ENCODE data around the gene KCNMB2.

The KCNMB2 gene

DNA sequence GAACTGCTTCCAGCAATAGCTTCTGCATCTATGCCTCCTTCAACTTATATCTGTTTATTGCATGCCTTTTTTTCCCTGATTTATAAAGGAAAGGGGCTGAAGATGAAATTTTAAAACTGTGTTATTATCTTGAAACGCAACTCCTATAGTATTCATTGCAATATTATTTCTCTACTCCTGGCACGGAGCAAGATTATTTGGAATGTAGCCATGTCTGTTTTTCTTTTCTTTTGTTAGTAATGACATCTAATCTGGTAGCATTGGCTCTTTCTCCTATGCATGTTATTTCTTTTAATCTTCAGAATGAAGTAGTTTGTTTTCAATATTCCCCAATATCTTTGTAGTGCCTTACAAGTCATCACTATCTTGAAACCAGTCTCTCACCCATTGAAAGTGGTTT, 33.6 kb downstream of the KCNMB2 start:
- H3K4me1 ChIP-seq (ENCODE audit: control insufficient read depth, insufficient read depth, low read length), result peaks cover 6% of the 10 kb centered on the region; the same call in 1 of the 2 replicates
- no peaks in the 10 kb centered on the region for H3K27me3 ChIP-seq (ENCODE audit: control insufficient read depth, insufficient read depth, low read length)
- H3K36me3 ChIP-seq (ENCODE audit: control insufficient read depth, insufficient read depth, low read length), result no peaks in the 10 kb centered on the region
- no peaks in the 10 kb centered on the region for H3K9me3 ChIP-seq (ENCODE audit: control insufficient read depth, insufficient read depth, low read length)
- no peak overlapping the region for H3K27ac ChIP-seq (ENCODE audit: low read depth, low read length)
- no peak overlapping the region for H3K9ac ChIP-seq (ENCODE audit: low read depth, low read length)
- no peak overlapping the region for H3K4me3 ChIP-seq (ENCODE audit: low read depth, low read length)

- no peak overlapping the region for H3K4me3 ChIP-seq (ENCODE audit: low read depth, low read length)
- no peaks in the 10 kb centered on the region for H3K36me3 ChIP-seq (ENCODE audit: control insufficient read depth, insufficient read depth, low read length)
- H3K27ac ChIP-seq (ENCODE audit: low read depth, low read length), result no peak overlapping the region
- no peaks in the 10 kb centered on the region for H3K4me1 ChIP-seq (ENCODE audit: control insufficient read depth, insufficient read depth, low read length)
- H3K9me3 ChIP-seq (ENCODE audit: control insufficient read depth, insufficient read depth, low read length), result no peaks in the 10 kb centered on the region
- H3K9ac ChIP-seq (ENCODE audit: low read depth, low read length), result no peak overlapping the region
- H3K27me3 ChIP-seq (ENCODE audit: control insufficient read depth, insufficient read depth, low read length), result no peaks in the 10 kb centered on the region
Observed at GRCh38 chr3:178583963-178584575, 47.8 kb downstream of the KCNMB2 start.

- Histone ChIP-seq H3K27me3 (ENCODE audit: control insufficient read depth, insufficient read depth, low read length) (no peaks in the 10 kb centered on the region), H3K4me1 (ENCODE audit: control insufficient read depth, insufficient read depth, low read length) (no peaks in the 10 kb centered on the region), H3K4me3 (ENCODE audit: low read depth, low read length) (no peak overlapping the region), H3K9me3 (ENCODE audit: control insufficient read depth, insufficient read depth, low read length) (no peaks in the 10 kb centered on the region), H3K27ac (ENCODE audit: low read depth, low read length) (no peak overlapping the region), H3K36me3 (ENCODE audit: control insufficient read depth, insufficient read depth, low read length) (no peaks in the 10 kb centered on the region), H3K9ac (ENCODE audit: low read depth, low read length) (no peak overlapping the region)
Observed at GRCh38 chr3:178584722-178585380, 48.6 kb downstream of the KCNMB2 start.

DNA sequence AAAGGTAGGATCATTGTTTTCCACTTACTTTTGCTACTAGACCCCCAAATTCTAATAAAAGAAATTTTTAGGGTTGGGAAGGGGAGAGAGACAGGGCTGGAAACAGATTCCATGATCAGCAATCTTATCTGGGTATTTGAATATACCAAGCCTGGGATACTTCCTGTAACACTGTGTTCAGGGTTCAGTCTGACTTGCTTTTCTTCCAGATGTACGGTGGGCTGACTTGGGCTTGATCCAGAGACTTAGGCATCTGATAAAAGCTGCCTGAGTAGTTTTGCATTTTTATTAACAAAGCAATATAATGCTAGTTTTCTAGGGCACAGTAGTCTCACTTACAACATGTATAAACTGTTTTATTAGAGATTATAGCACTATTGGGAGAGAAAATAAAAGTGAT, 49.2 kb downstream of the KCNMB2 start:
- no peaks in the 10 kb centered on the region for H3K36me3 ChIP-seq (ENCODE audit: control insufficient read depth, insufficient read depth, low read length)
- H3K4me3 ChIP-seq (ENCODE audit: low read depth, low read length), result no peak overlapping the region

DNA sequence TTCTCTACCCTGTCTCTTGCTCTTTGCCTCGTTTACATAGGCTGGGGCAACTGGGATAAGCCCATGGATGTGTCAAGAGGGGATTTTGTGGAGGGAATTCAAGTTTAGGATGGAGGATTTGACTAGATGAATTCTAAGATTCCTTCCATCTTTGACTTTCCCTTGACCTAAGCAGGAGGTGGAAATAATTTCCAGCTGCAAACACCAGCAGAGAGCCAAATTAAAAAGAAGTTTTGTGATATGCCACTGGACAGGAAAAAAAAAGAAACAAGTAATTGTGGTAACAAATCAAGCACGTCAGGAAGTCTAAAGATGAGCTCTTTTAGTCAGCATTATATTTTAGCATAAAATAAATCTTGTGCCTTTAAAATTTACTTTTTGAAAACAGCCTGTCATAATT, 49.8 kb downstream of the KCNMB2 start:
- H3K4me1 ChIP-seq (ENCODE audit: control insufficient read depth, insufficient read depth, low read length), result no peaks in the 10 kb centered on the region
- no peak overlapping the region for H3K9ac ChIP-seq (ENCODE audit: low read depth, low read length)
- H3K36me3 ChIP-seq (ENCODE audit: control insufficient read depth, insufficient read depth, low read length), result no peaks in the 10 kb centered on the region
- H3K9me3 ChIP-seq (ENCODE audit: control insufficient read depth, insufficient read depth, low read length), result no peaks in the 10 kb centered on the region
- no peak overlapping the region for H3K4me3 ChIP-seq (ENCODE audit: low read depth, low read length)
- no peaks in the 10 kb centered on the region for H3K27me3 ChIP-seq (ENCODE audit: control insufficient read depth, insufficient read depth, low read length)
- no peak overlapping the region for H3K27ac ChIP-seq (ENCODE audit: low read depth, low read length)

More for the DNA sequence above, 49.2 kb downstream of the KCNMB2 start:
- Histone ChIP-seq H3K9me3 (ENCODE audit: control insufficient read depth, insufficient read depth, low read length) (no peaks in the 10 kb centered on the region), H3K27me3 (ENCODE audit: control insufficient read depth, insufficient read depth, low read length) (no peaks in the 10 kb centered on the region), H3K4me1 (ENCODE audit: control insufficient read depth, insufficient read depth, low read length) (no peaks in the 10 kb centered on the region), H3K9ac (ENCODE audit: low read depth, low read length) (no peak overlapping the region), H3K27ac (ENCODE audit: low read depth, low read length) (no peak overlapping the region)

DNA sequence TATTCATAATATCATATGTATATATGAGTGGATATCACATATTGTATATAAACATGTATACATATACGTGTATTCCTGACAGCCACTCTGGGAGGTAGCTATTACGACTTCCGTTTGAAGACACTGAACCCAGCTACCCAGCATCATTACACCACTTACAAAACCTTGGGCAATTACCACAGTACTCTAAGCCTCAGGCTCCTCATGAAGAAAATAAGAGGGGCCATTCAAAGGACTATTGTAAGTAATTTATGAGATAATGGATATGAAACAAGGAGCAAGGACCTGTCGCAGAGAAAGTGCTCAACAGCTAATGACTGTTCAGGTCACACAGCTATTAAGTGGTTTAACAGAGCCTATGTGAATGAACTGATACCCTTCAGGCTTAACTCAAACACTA, 52.4 kb downstream of the KCNMB2 start:
- Histone ChIP-seq H3K27ac (ENCODE audit: low read depth, low read length) (no peak overlapping the region), H3K4me3 (ENCODE audit: low read depth, low read length) (no peak overlapping the region), H3K4me1 (ENCODE audit: control insufficient read depth, insufficient read depth, low read length) (no peaks in the 10 kb centered on the region), H3K9me3 (ENCODE audit: control insufficient read depth, insufficient read depth, low read length) (no peaks in the 10 kb centered on the region), H3K9ac (ENCODE audit: low read depth, low read length) (no peak overlapping the region), H3K27me3 (ENCODE audit: control insufficient read depth, insufficient read depth, low read length) (no peaks in the 10 kb centered on the region), H3K36me3 (ENCODE audit: control insufficient read depth, insufficient read depth, low read length) (no peaks in the 10 kb centered on the region)

- no peak overlapping the region for H3K4me3 ChIP-seq (ENCODE audit: low read depth, low read length)
- no peaks in the 10 kb centered on the region for H3K27me3 ChIP-seq (ENCODE audit: control insufficient read depth, insufficient read depth, low read length)
- no peaks in the 10 kb centered on the region for H3K9me3 ChIP-seq (ENCODE audit: control insufficient read depth, insufficient read depth, low read length)
- no peaks in the 10 kb centered on the region for H3K4me1 ChIP-seq (ENCODE audit: control insufficient read depth, insufficient read depth, low read length)
- no peak overlapping the region for H3K9ac ChIP-seq (ENCODE audit: low read depth, low read length)
- no peak overlapping the region for H3K27ac ChIP-seq (ENCODE audit: low read depth, low read length)
- H3K36me3 ChIP-seq (ENCODE audit: control insufficient read depth, insufficient read depth, low read length), result no peaks in the 10 kb centered on the region
Observed at GRCh38 chr3:178593786-178594185, 57.5 kb downstream of the KCNMB2 start.

GRCh38 chr3:178597371-178597770, 61.1 kb downstream of the KCNMB2 start:
- no peaks in the 10 kb centered on the region for H3K9me3 ChIP-seq (ENCODE audit: control insufficient read depth, insufficient read depth, low read length)
- H3K27ac ChIP-seq (ENCODE audit: low read depth, low read length), result no peak overlapping the region
- no peaks in the 10 kb centered on the region for H3K27me3 ChIP-seq (ENCODE audit: control insufficient read depth, insufficient read depth, low read length)
- H3K4me3 ChIP-seq (ENCODE audit: low read depth, low read length), result no peak overlapping the region
- no peaks in the 10 kb centered on the region for H3K36me3 ChIP-seq (ENCODE audit: control insufficient read depth, insufficient read depth, low read length)
- H3K4me1 ChIP-seq (ENCODE audit: control insufficient read depth, insufficient read depth, low read length), result no peaks in the 10 kb centered on the region; the same call in 1 of the 2 replicates
- no peak overlapping the region for H3K9ac ChIP-seq (ENCODE audit: low read depth, low read length)

DNA sequence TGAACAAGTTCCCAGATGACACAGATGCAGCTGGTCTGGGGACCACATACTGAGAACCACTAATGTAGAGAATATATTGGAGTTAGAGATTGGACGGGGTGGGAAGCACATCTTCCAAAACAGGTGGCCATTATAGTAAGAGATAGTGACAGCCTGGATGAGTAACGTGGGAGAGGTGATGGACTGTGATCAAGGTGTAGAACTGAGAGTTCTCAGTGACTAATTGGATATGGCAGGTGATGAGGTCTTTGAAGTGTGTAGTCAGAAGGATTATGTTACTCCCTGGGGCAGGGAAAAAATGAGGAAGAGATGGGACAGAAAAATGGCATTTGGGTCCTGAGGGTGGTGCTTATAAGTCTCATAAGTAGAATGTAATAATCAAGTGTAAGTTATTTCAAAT, 66.6 kb downstream of the KCNMB2 start:
- H3K4me3 ChIP-seq (ENCODE audit: low read depth, low read length), result no peak overlapping the region
- H3K36me3 ChIP-seq (ENCODE audit: control insufficient read depth, insufficient read depth, low read length), result no peaks in the 10 kb centered on the region
- H3K27me3 ChIP-seq (ENCODE audit: control insufficient read depth, insufficient read depth, low read length), result no peaks in the 10 kb centered on the region
- H3K4me1 ChIP-seq (ENCODE audit: control insufficient read depth, insufficient read depth, low read length), result no peaks in the 10 kb centered on the region; the same call in 1 of the 2 replicates
- H3K27ac ChIP-seq (ENCODE audit: low read depth, low read length), result no peak overlapping the region
- H3K9me3 ChIP-seq (ENCODE audit: control insufficient read depth, insufficient read depth, low read length), result no peaks in the 10 kb centered on the region
- H3K9ac ChIP-seq (ENCODE audit: low read depth, low read length), result no peak overlapping the region

GRCh38 chr3:178603735-178604134, 67.5 kb downstream of the KCNMB2 start:
- Histone ChIP-seq H3K4me3 (ENCODE audit: low read depth, low read length) (no peak overlapping the region), H3K9ac (ENCODE audit: low read depth, low read length) (no peak overlapping the region), H3K4me1 (ENCODE audit: control insufficient read depth, insufficient read depth, low read length) (no peaks in the 10 kb centered on the region; the same call in 1 of the 2 replicates), H3K27ac (ENCODE audit: low read depth, low read length) (no peak overlapping the region), H3K36me3 (ENCODE audit: control insufficient read depth, insufficient read depth, low read length) (no peaks in the 10 kb centered on the region), H3K9me3 (ENCODE audit: control insufficient read depth, insufficient read depth, low read length) (no peaks in the 10 kb centered on the region), H3K27me3 (ENCODE audit: control insufficient read depth, insufficient read depth, low read length) (no peaks in the 10 kb centered on the region)

DNA sequence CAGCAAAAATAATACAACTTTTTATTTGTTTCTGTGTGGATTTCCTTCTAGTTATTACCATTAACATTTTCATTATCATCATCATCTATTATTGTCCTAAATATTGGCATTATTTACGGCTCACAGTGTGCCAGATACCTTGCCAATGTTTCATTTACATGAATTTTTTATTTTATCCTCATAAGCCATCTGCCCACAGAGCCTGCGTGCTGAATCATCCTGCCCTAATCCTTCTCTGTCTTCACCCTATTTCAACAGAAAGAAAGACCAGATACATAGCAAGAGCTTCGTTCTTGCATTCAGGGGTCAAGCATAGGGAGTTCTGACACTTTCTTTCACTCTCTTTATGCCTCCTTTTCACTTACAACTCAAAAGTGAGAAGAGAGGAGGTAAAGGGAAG, 82.0 kb downstream of the KCNMB2 start:
- H3K4me1 ChIP-seq (ENCODE audit: control insufficient read depth, insufficient read depth, low read length), result no peaks in the 10 kb centered on the region
- no peak overlapping the region for H3K4me3 ChIP-seq (ENCODE audit: low read depth, low read length)
- no peak overlapping the region for H3K9ac ChIP-seq (ENCODE audit: low read depth, low read length)

More for the DNA sequence above, 82.0 kb downstream of the KCNMB2 start:
- H3K27me3 ChIP-seq (ENCODE audit: control insufficient read depth, insufficient read depth, low read length), result no peaks in the 10 kb centered on the region
- no peak overlapping the region for H3K27ac ChIP-seq (ENCODE audit: low read depth, low read length)
- no peaks in the 10 kb centered on the region for H3K36me3 ChIP-seq (ENCODE audit: control insufficient read depth, insufficient read depth, low read length)
- H3K9me3 ChIP-seq (ENCODE audit: control insufficient read depth, insufficient read depth, low read length), result no peaks in the 10 kb centered on the region
